Measurements from ENCODE around the gene SDR42E2. TPM values are rescaled to one million over a fixed set of nuclear protein-coding genes. Genes with fewer than 3 reads are reported as not detected.
"Not testable (repeated sequence)": the region's sequence is repeated elsewhere in the genome, so short reads cannot be mapped to it uniquely, and the experiment has no call there.

Gene SDR42E2
- total RNA-seq, 2 experiments from 2014 or later, result 0.10 to 0.12 TPM

DNA sequence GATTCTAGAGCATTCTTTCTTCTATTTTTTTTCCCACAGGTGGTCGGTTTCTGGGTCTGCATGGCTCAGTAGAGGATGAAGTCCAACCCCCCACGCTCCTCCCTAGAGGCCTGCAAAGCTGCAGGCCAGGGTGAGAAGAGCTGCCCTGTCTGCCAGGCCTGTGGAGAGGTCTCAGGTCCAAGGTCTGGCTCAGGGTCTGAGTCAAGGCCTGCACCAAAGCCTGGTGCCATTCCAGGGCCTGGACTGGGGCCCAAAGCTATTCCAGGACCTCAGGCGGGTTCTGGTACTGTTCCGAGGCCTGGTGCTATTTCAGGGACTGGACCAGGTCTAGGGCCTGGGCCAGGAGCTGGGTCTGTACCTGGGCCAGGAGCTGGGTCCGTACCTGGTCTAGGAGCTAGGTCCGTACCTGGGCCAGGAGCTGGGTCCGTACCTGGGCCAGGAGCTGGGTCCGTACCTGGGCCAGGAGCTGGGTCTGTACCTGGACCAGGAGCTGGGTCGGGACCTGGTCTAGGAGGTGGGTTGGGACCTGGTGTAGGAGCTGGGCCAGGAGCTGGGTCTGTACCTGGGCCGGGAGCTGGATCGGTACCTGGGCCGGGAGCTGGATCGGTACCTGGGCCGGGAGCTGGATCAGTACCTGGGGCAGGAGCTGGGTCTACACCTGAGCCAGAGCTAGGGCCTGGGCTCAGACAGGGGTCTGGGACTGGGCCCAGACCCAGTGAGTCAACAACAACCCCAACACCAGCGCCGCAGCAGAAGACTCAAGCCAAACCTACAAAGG, 3.4 kb downstream of the SDR42E2 start:
- Mint-ChIP-seq H3K27me3 (peaks cover 5% of the 10 kb centered on the region), H3K4me1 (ENCODE audit: low read depth) (peaks cover 2% of the 10 kb centered on the region), H3K36me3 (no peaks in the 10 kb centered on the region), H3K27ac (no peak overlapping the region), H3K4me3 (no peak overlapping the region), H3K9me3 (no peaks in the 10 kb centered on the region)
- ChIA-PET CTCF (interaction anchor here (0.7 kb wide), 1 partner anchor 88 kb away, joined by 3 read pairs; no protein-coding TSS in a partner anchor), POLR2A (no interaction called here)
- intact Hi-C loops (cut with micrococcal nuclease), result no loop called here
- DNase-seq, result no peak

DNA sequence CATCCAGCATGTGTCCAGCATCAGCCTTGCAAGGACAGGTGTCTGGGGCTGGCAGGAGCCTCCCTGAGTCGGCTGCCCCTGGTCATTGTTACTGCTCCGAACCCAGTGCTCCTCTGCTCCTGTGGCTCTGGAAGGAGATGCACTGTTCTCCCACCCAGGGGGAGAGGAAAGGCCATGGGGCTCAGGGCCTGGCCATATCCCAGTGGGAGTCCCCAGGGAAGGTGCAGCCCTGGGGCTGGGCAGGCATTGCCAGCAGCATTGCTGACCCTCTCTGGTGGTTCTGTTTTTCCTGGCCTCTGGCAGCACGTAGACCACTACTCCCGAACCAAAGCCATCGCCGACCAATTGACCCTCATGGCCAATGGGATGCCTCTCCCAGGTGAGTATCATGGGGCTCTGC, 9.6 kb downstream of the SDR42E2 start:
- Mint-ChIP-seq H3K9me3 (no peaks in the 10 kb centered on the region), H3K27ac (no peak overlapping the region), H3K36me3 (no peaks in the 10 kb centered on the region), H3K4me3 (no peak overlapping the region), H3K4me1 (ENCODE audit: low read depth) (no peaks in the 10 kb centered on the region), H3K27me3 (no peaks in the 10 kb centered on the region)
- DNase-seq, result no peak
- ChIA-PET CTCF (no interaction called here), POLR2A (no interaction called here)
- intact Hi-C loops (cut with micrococcal nuclease), result no loop called here

DNA sequence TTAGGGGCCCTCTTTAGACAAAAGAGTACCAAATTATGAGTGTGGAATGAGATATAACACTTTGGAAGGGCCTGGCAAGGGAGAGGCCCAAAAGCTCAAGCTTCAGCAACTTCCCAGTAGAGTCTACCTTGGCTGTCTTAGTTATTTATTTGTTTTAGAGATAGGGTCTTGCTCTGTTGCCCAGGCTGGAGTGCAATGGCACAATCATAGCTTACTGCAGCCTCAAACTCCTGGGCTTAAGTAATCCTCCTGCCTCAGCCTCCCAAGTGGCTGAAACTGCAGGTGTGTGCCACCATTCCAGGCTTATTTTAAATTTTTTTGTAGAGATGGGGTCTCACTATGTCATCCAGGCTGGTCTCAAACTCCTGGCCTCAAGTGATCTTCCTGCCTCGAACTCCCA, 10.3 kb downstream of the SDR42E2 start:
- CTCF ChIA-PET; H3K4me3 Mint-ChIP-seq; H3K9me3 Mint-ChIP-seq; DNase-seq; H3K4me1 Mint-ChIP-seq (ENCODE audit: low read depth); H3K27ac Mint-ChIP-seq; H3K27me3 Mint-ChIP-seq; H3K36me3 Mint-ChIP-seq; intact Hi-C loops (cut with micrococcal nuclease); POLR2A ChIA-PET: not testable (repeated sequence)

DNA sequence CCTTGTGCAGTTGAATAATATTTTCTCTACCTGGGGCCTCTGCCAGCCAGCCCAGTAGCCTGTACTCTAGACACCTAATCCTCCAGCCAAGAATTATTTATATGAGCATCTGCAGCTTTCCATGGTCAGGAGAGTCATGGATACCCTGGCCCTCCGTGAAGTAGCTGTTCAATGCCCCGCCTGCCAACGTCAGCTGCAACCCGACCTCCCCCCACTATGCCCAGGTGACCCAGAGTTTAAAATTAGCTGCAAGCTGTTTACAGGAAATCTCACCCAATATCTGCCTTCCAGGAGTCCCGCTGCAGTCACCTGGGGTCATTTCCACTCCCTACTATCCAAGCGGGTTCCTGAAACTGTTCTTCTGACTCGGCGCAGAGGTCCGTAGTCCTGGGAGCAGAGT, 12.3 kb downstream of the SDR42E2 start:
- POLR2A ChIA-PET, result no interaction called here
- Mint-ChIP-seq H3K4me1 (ENCODE audit: low read depth) (no peaks in the 10 kb centered on the region), H3K4me3 (no peak overlapping the region), H3K27ac (no peak overlapping the region), H3K9me3 (no peaks in the 10 kb centered on the region), H3K36me3 (no peaks in the 10 kb centered on the region), H3K27me3 (no peaks in the 10 kb centered on the region)
- no peak for DNase-seq
- CTCF ChIA-PET, result interaction anchor here (0.8 kb wide), 1 partner anchor 10 kb away, joined by 3 read pairs; no protein-coding TSS in a partner anchor
- intact Hi-C loops (cut with micrococcal nuclease), result no loop called here

DNA sequence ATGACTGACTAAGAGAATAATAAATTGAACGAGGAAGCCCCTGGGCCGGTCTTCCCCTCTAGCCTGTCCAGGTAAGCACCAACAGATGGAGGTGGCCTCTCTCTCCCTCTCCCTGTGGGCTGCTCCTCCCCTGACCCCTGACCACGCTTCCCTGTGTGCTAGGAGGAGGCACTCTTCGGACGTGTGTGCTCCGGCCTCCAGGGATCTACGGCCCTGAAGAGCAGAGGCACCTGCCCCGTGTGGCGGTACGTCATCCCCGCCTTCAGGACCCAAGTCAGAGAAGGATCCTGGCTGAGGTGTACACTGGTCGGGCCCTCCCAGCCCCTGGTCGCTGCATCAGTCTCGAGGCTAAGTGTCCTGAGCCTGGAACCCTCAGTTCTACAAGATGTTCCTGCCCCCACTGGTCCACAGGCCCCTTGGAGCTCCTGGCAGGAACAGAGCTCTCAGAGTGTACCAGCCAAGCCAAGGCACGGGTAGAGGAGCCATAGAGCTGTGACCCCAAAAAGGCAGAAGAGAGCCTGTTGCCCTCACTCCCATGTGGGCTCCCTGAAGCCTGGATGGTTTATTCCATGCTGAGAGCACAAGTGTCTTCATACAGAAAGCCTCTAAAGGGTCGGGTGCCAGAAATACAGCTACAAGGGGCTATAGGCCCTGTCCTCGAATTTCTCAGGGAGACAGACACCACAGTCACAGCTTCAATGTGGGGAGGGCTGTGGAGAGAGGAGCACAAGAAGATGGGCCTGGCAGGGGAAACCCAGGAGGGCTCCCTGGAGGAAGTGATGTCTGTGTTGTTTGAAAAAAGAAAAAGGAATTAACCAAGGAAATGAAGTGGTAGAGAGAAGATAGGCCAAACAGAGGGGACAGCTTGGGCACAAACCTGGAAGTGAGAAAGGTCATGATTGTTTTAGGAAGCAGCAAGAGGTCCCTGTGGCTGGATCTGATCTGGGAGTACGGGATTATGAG, 15.9 kb downstream of the SDR42E2 start:
- CTCF ChIA-PET, result interaction anchor here (1.3 kb wide), 1 partner anchor 10 kb away, joined by 4 read pairs; no protein-coding TSS in a partner anchor
- no peak for DNase-seq
- H3K4me1 Mint-ChIP-seq (ENCODE audit: low read depth), result no peaks in the 10 kb centered on the region
- H3K27me3 Mint-ChIP-seq, result no peaks in the 10 kb centered on the region
- no peak overlapping the region for H3K4me3 Mint-ChIP-seq
- H3K36me3 Mint-ChIP-seq, result no peaks in the 10 kb centered on the region
- no peak overlapping the region for H3K27ac Mint-ChIP-seq
- POLR2A ChIA-PET, result no interaction called here
- H3K9me3 Mint-ChIP-seq, result no peaks in the 10 kb centered on the region
- intact Hi-C loops (cut with micrococcal nuclease), result no loop called here

DNA sequence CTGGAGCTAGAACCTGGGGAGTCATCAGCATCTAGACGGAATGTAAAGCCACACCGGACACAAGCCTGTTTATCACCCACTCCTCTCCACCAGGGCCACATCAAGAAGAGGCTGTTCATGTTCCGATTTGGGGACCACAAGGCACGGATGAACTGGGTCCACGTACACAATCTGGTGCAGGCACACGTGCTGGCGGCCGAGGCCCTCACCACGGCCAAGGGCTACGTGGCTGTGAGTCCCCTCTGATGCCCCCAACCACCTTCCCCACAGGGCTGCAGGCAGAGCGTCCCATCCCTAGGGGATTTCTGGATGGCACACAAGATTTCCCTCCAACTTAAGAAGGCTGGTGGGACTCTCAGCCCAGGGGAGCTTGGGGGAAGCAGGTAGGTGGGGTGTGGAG, 19.1 kb downstream of the SDR42E2 start:
- CTCF ChIA-PET, result interaction anchor here (0.6 to 1.2 kb wide), 3 partner anchors 8 to 360 kb away, joined by 3 to 4 read pairs (median 3); no protein-coding TSS in a partner anchor
- intact Hi-C loops (cut with micrococcal nuclease), result no loop called here
- Mint-ChIP-seq H3K27me3 (no peaks in the 10 kb centered on the region), H3K4me3 (no peak overlapping the region), H3K9me3 (no peaks in the 10 kb centered on the region), H3K27ac (no peak overlapping the region), H3K4me1 (ENCODE audit: low read depth) (no peaks in the 10 kb centered on the region), H3K36me3 (no peaks in the 10 kb centered on the region)
- POLR2A ChIA-PET, result no interaction called here
- DNase-seq, result no peak

DNA sequence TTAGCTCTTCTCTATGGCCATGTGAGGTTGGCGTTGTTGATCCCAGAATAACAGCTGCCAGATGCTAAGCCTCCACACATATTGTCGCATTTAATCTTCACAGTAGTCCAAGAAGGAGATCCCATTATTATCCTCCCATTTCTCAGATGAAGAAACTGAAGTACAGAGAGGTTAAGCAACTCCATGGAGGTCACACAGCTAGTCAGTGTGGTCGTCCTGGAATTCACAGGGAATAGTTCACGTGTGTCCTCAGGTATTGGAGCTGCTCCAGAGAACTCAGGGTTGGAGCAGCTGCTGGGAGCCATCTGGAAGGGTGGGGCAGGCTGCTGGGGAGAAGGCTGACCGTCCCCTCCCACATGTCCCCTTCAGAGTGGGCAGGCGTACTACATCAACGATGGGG, 19.5 kb downstream of the SDR42E2 start:
- H3K27me3 Mint-ChIP-seq, result no peaks in the 10 kb centered on the region
- CTCF ChIA-PET, result interaction anchor here (0.7 to 0.8 kb wide), 2 partner anchors 31 to 174 kb away, joined by 3 read pairs; no protein-coding TSS in a partner anchor
- intact Hi-C loops (cut with micrococcal nuclease), result no loop called here
- no peak for DNase-seq
- H3K4me3 Mint-ChIP-seq, result no peak overlapping the region
- H3K36me3 Mint-ChIP-seq, result no peaks in the 10 kb centered on the region
- peaks cover under 1% of the 10 kb centered on the region for H3K4me1 Mint-ChIP-seq (ENCODE audit: low read depth)
- no peak overlapping the region for H3K27ac Mint-ChIP-seq
- POLR2A ChIA-PET, result no interaction called here
- H3K9me3 Mint-ChIP-seq, result no peaks in the 10 kb centered on the region

DNA sequence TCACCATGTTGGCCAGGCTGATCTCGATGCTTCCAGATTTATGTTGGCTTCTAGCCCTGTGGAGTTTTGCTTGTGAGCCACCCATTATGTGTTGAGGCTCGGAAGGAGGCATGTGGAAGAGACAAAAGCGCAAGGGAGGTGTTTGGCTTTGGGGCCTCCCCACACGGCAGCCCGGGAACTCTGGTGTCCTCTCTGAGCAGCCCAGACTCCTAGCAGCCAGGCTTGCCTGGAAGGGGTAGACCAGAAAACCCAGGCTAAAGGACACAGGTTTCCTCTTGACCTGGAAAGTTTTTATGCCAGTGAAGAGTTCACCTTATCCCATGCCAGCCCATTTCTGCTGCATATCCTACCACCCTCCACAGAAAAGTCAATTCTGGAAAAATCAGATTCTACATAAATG, 21.0 kb downstream of the SDR42E2 start:
- no peak for DNase-seq
- no peak overlapping the region for H3K27ac Mint-ChIP-seq
- POLR2A ChIA-PET, result no interaction called here
- CTCF ChIA-PET, result interaction anchor here (1.0 kb wide), 1 partner anchor 181 kb away, joined by 3 read pairs; no protein-coding TSS in a partner anchor
- H3K4me1 Mint-ChIP-seq (ENCODE audit: low read depth), result peaks cover 6% of the 10 kb centered on the region
- intact Hi-C loops (cut with micrococcal nuclease), result no loop called here
- H3K27me3 Mint-ChIP-seq, result no peaks in the 10 kb centered on the region
- H3K36me3 Mint-ChIP-seq, result no peaks in the 10 kb centered on the region
- no peaks in the 10 kb centered on the region for H3K9me3 Mint-ChIP-seq
- H3K4me3 Mint-ChIP-seq, result no peak overlapping the region

DNA sequence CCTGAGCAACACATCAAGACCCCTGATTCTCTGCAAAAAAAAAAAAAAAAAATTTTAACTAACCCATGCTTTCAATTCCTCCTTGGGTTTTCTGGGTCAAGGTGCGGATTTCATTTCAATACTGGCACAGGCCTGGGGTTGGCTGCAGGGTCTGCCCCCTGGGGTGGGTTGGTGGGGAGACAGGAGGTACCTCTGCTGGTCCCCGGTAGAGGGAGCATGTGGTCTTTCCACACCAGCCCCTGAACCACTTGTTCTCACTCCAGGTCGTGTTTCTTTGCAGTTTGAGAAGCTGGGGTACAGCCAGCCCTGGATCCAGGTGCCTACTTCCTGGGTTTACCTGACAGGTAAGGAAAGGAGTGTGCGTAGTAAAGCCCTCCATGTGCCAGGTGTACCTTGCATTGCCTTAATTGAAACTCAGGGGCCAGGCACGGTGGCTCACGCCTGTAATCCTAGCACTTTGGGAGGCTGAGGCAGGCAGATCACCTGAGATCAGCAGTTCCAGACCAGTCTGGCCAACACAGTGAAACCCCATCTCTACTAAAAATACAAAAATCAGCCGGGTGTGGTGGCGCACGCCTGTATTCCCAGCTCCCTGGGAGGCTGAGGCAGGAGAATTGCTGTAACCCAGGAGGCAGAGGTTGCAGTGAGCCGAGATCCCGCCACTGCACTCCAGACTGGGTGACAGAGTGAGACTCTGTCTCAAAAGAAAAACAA, 21.8 kb downstream of the SDR42E2 start:
- H3K4me1 Mint-ChIP-seq (ENCODE audit: low read depth), result peaks cover 14% of the 10 kb centered on the region
- H3K4me3 Mint-ChIP-seq, result no peak overlapping the region
- intact Hi-C loops (cut with micrococcal nuclease), result no loop called here
- no peak overlapping the region for H3K27ac Mint-ChIP-seq
- peak; percentile 24 for DNase-seq
- POLR2A ChIA-PET, result no interaction called here
- H3K27me3 Mint-ChIP-seq, result no peaks in the 10 kb centered on the region
- H3K36me3 Mint-ChIP-seq, result no peaks in the 10 kb centered on the region
- CTCF ChIA-PET, result interaction anchor here (1.1 kb wide), 1 partner anchor 10 kb away, joined by 3 read pairs; no protein-coding TSS in a partner anchor
- H3K9me3 Mint-ChIP-seq, result no peaks in the 10 kb centered on the region

DNA sequence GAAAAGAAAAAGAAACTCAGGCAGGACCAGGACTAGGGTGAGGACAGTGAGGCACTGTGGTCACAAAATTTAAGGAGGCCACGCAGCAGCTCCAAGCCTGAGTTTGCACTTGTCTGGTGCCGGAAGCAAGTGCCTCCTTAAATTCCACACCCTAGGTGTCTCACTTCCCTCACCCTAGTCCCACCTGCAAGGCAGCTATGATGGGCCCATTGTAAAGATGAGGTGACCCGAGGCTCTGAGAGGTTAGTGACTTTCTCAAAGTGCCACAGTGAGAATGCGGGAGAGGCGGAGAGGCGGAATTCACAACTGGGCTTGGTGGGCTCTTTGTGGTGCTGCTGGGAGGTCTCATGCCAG, 22.3 kb downstream of the SDR42E2 start:
- Mint-ChIP-seq H3K36me3 (no peaks in the 10 kb centered on the region), H3K4me3 (no peak overlapping the region), H3K9me3 (no peaks in the 10 kb centered on the region), H3K4me1 (ENCODE audit: low read depth) (peaks cover 19% of the 10 kb centered on the region), H3K27me3 (no peaks in the 10 kb centered on the region), H3K27ac (no peak overlapping the region)
- ChIA-PET CTCF (interaction anchor here (1.1 kb wide), 1 partner anchor 10 kb away, joined by 3 read pairs; no protein-coding TSS in a partner anchor), POLR2A (no interaction called here)
- no peak for DNase-seq
- intact Hi-C loops (cut with micrococcal nuclease), result no loop called here

DNA sequence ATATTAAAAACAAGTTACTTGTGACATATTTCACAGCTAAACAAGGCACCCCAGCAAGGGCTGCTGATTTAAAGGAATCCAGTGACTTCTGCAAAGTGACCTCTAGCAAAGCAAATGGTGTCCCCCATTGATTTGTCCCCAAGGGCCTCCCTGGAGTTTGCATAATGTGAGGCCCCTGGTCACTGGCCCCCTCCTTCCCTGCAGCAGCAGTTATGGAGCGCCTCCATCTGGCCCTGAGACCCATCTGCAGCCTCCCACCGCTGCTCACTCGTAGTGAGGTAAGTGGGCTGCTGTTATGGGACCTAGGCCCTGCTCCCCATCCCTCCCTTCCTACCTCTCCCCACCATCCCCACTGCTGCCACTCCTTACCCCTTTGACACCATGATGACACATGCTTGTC, 24.2 kb downstream of the SDR42E2 start:
- DNase-seq, result no peak
- H3K27ac Mint-ChIP-seq, result peak overlapping the region; percentile 11
- ChIA-PET POLR2A (no interaction called here), CTCF (interaction anchor here (0.6 to 4.5 kb wide), 7 partner anchors 18 to 187 kb away, joined by 3 to 44 read pairs (median 12); no protein-coding TSS in a partner anchor)
- peaks cover 21% of the 10 kb centered on the region for H3K4me1 Mint-ChIP-seq (ENCODE audit: low read depth)
- no peak overlapping the region for H3K4me3 Mint-ChIP-seq
- H3K36me3 Mint-ChIP-seq, result no peaks in the 10 kb centered on the region
- intact Hi-C loops (cut with micrococcal nuclease), result no loop called here
- H3K9me3 Mint-ChIP-seq, result no peaks in the 10 kb centered on the region
- H3K27me3 Mint-ChIP-seq, result no peaks in the 10 kb centered on the region

DNA sequence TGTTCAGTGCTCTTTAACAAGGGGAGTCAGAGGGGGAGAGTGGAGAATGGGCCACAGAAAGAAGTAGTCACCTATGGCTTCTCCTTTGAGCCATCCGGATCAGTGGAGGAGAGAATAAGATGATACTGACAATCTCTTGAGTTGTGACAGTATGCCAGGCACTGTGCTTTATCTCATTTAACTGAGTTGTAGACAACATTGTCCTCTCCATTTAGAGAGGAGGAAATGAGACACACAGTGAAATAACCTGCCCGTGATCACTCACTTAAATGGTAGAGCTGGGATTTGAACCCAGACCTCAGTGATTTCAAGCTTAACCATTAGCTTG, 25.9 kb downstream of the SDR42E2 start:
- Mint-ChIP-seq H3K27me3 (no peaks in the 10 kb centered on the region), H3K27ac (peak overlapping the region; percentile 99), H3K9me3 (no peaks in the 10 kb centered on the region), H3K4me1 (ENCODE audit: low read depth) (peaks cover 35% of the 10 kb centered on the region), H3K4me3 (no peak overlapping the region), H3K36me3 (no peaks in the 10 kb centered on the region)
- no peak for DNase-seq
- ChIA-PET POLR2A (interaction anchor here (0.9 to 2.2 kb wide), 3 partner anchors 133 to 235 kb away, joined by 3 to 11 read pairs (median 3); partner anchors contain the start of genes PDZD9 and UQCRC2), CTCF (interaction anchor here (0.6 to 4.5 kb wide), 39 partner anchors 10 to 581 kb away, joined by 3 to 69 read pairs (median 5); partner anchors contain the start of genes EEF2K, MOSMO, PDZD9 and POLR3E)
- intact Hi-C loops (cut with micrococcal nuclease), result loop anchor here (1.0 to 2.0 kb wide), 3 partner anchors 89 to 187 kb away; partner anchors contain the start of gene PDZD9
